ENCODE data around the gene TMEM201.

TMEM201 gene

GRCh38 chr1:9605946-9606455 is 17.3 kb downstream of the TMEM201 start:
- no peaks in the 10 kb centered on the region for H3K9me2 ChIP-seq (replicated peaks; ENCODE audit: insufficient read depth, low read length)
- no peak overlapping the region for H3K9ac ChIP-seq (ENCODE audit: low read length)
- H3K79me2 ChIP-seq (ENCODE audit: insufficient read depth, low read length): no peaks in the 10 kb centered on the region
- TF ChIP-seq CTCF (IDR thresholded peaks at IDR 0.05; ENCODE audit: insufficient read depth, low read length, poor library complexity, severe bottlenecking) (no peak), EZH2phosphoT487 (conservative IDR thresholded peaks at IDR 0.05; ENCODE audit: low read length) (no peak)
- no peaks in the 10 kb centered on the region for H3K36me3 ChIP-seq (ENCODE audit: low read length)
- no peaks in the 10 kb centered on the region for H3K9me3 ChIP-seq (ENCODE audit: insufficient read depth, low read length)
- H3K27me3 ChIP-seq (ENCODE audit: low read length): no peaks in the 10 kb centered on the region
- H4K20me1 ChIP-seq (ENCODE audit: low read depth, low read length): no peaks in the 10 kb centered on the region
- no peak overlapping the region for H3K27ac ChIP-seq (ENCODE audit: low read depth, low read length)
- H3F3A ChIP-seq (ENCODE audit: insufficient read depth): no peaks in the 10 kb centered on the region
- no peak overlapping the region for H2AFZ ChIP-seq (ENCODE audit: low read depth, low read length, severe bottlenecking)
- no peak overlapping the region for H3K4me3 ChIP-seq (ENCODE audit: insufficient read depth, low read length, poor library complexity, severe bottlenecking)
- H3K4me2 ChIP-seq (ENCODE audit: low read depth, low read length, poor library complexity, severe bottlenecking): no peak overlapping the region

GRCh38 chr1:9606458-9606857 is 17.7 kb downstream of the TMEM201 start:
- no peak overlapping the region for H2AFZ ChIP-seq (ENCODE audit: low read depth, low read length, severe bottlenecking)
- no peaks in the 10 kb centered on the region for H3K9me2 ChIP-seq (replicated peaks; ENCODE audit: insufficient read depth, low read length)
- no peak overlapping the region for H3K4me3 ChIP-seq (ENCODE audit: insufficient read depth, low read length, poor library complexity, severe bottlenecking)
- H3K79me2 ChIP-seq (ENCODE audit: insufficient read depth, low read length): no peaks in the 10 kb centered on the region
- TF ChIP-seq CTCF (IDR thresholded peaks at IDR 0.05; ENCODE audit: insufficient read depth, low read length, poor library complexity, severe bottlenecking): no peak
- no peak for TF ChIP-seq EZH2phosphoT487 (conservative IDR thresholded peaks at IDR 0.05; ENCODE audit: low read length)
- H3K27ac ChIP-seq (ENCODE audit: low read depth, low read length): no peak overlapping the region
- H3K27me3 ChIP-seq (ENCODE audit: low read length): no peaks in the 10 kb centered on the region
- H3K36me3 ChIP-seq (ENCODE audit: low read length): no peaks in the 10 kb centered on the region
- H3F3A ChIP-seq (ENCODE audit: insufficient read depth): no peaks in the 10 kb centered on the region
- H3K9me3 ChIP-seq (ENCODE audit: insufficient read depth, low read length): no peaks in the 10 kb centered on the region
- H3K9ac ChIP-seq (ENCODE audit: low read length): no peak overlapping the region
- H3K4me2 ChIP-seq (ENCODE audit: low read depth, low read length, poor library complexity, severe bottlenecking): no peak overlapping the region
- no peaks in the 10 kb centered on the region for H4K20me1 ChIP-seq (ENCODE audit: low read depth, low read length)

GRCh38 chr1:9606948-9607347 is 18.2 kb downstream of the TMEM201 start:
- Histone ChIP-seq H3F3A (ENCODE audit: insufficient read depth) (no peaks in the 10 kb centered on the region), H3K4me3 (ENCODE audit: insufficient read depth, low read length, poor library complexity, severe bottlenecking) (no peak overlapping the region), H2AFZ (ENCODE audit: low read depth, low read length, severe bottlenecking) (no peak overlapping the region), H3K9ac (ENCODE audit: low read length) (no peak overlapping the region), H3K9me3 (ENCODE audit: insufficient read depth, low read length) (no peaks in the 10 kb centered on the region), H4K20me1 (ENCODE audit: low read depth, low read length) (no peaks in the 10 kb centered on the region), H3K27me3 (ENCODE audit: low read length) (no peaks in the 10 kb centered on the region), H3K27ac (ENCODE audit: low read depth, low read length) (no peak overlapping the region), H3K9me2 (replicated peaks; ENCODE audit: insufficient read depth, low read length) (no peaks in the 10 kb centered on the region), H3K36me3 (ENCODE audit: low read length) (no peaks in the 10 kb centered on the region), H3K79me2 (ENCODE audit: insufficient read depth, low read length) (no peaks in the 10 kb centered on the region), H3K4me2 (ENCODE audit: low read depth, low read length, poor library complexity, severe bottlenecking) (no peak overlapping the region)
- TF ChIP-seq CTCF (IDR thresholded peaks at IDR 0.05; ENCODE audit: insufficient read depth, low read length, poor library complexity, severe bottlenecking) (no peak), EZH2phosphoT487 (conservative IDR thresholded peaks at IDR 0.05; ENCODE audit: low read length) (no peak)
